GM19468 (cell line): ENCODE measurements around the gene MYO7B.

ENCODE experiments used
- ATAC-seq: cut with Tn5 transposase; IDR thresholded peaks from one replicate; pipeline ENCODE4 v1.9.1; 2021; ENCODE audit warnings: mild to moderate bottlenecking, moderate library complexity, moderate number of reproducible peaks; ENCODE audit not compliant: unreplicated experiment; ENCODE audit errors: extremely low read depth

The MYO7B gene

DNA sequence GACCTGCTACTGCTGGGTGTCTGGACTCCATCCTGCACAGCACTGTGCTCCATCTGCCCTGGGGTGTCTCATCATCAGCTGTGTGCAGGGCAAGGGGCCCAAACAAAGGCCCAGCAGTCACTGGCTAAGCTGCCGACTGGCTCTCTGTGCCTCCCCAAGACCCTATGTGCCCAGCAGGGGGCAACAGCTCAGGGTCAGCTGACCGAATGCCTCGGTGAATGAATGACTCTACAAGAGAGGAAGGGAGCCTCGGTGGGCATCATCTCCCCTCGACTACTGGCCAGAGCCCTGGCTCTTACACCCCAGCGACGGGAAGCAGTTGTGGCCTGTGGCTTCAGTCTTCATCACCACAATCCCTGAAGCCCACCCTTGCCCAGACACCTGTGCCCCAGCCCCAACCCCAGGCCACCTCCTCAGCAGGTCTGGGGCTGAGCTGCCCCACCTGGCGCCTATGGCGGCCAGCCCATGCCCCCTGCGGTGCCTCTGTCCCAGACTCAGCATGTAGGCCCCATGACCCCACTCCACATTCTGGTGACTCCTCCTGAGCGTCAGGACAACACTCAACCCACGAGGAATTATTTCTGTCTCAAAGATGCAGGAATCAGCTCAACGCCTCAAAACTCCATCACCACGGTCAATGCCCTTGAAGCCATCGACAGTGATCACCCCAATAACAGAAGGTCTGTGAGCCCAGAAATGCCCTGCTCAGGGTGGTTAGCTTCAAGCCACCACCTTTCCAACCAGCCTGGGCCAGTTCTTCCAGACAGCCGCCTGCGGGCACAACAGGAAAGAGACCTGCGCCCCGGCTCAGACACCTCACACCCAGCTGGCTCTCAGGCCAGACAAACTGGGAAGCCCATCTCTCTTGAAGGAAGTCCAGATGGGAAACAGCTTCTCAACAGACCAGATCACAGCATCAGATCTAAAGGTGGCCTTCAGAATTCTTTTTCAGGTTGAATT, 108.9 kb downstream of the MYO7B start:
- ATAC-seq: no peak

GRCh38 chr2:127645026-127645394, 109.5 kb downstream of the MYO7B start:
- no peak for ATAC-seq

GRCh38 chr2:127645395-127646291, 110.2 kb downstream of the MYO7B start, which contains the start of gene GPR17:
Gene GPR17, plus strand, starts transcription at chr2:127646153. Its CDS starts 4,583 bp downstream, at chr2:127650736.
- ATAC-seq: no peak

DNA sequence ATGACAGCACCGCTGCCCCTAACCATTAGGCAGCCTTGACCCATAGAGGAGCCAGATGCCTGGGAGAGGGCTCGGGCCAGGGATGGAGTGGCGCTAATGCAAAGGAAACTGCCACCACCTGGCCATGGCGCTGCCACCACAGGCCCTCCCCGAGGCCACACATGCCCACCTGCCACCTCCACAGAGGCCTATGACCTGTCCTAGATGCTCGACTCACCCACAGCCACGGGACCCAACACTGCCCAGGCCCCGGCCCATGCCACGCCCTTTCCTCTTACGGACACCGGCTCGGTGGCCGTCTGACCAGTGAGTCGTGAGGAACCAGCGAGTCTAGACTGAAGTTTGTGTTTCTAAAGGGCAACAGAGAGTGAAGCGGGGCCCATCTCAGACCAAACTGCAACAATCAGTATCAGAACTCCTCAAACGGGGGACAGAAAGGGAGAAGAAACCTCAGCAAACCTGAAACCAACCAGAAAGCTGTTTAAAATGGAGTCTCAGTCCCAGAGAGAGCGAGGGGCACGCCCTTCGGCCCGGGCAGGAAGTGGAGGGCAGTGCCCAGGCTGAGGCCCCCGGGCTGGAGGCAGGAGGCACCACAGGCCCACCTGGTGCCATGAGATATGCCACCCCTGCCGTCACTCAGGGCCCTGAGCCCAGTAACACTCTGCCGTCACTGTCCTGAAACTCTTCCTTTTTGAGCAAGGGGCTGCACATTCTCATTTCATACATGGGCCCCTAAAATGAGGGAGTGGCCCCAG, 111.2 kb downstream of the MYO7B start:
- ATAC-seq: no peak

DNA sequence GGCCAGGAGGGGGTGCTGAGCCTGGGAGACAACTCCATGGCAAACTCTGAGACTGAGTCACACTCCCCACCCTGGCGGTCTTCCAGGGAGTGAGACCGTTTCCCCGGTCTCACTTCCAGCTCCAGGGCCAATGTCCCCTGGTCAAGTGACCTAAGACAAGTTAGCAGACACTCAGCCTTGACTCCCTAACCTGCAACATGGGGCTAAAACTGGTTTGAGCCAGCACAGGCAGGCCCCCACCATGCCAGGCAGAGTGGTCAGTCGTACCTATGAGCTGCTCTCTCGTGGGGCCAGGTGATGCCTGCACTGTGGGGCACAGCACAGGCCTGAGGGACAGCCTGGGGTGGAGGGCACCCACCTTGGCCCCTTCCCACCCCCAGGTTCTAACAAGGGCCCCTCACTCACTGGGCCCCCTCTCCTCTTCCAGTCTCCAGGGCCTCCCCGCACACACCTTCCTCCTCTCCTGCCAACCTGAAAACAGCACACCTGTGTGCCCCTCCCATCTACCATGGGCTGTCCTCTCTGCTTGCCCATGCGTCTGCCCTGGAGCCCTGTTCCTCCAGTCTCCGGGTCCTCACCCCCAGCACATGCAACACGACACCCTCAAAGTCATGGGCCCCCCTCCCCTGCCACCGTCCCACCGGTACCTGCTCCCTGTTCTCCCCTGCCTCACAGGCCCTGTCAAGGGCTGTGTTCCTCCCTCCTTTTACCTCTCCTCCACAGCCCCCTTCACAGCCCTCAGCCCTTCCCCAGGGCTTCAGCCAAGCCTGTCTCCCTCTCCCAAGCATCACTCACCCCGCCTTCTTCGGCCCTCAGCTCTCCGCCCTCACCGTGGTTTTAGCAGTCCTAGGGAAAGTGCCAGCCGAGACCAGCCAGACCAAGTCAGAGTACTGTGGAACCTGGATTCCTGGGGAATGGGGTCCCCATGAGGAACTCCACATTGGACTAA, 112.0 kb downstream of the MYO7B start:
- ATAC-seq: no peak

DNA sequence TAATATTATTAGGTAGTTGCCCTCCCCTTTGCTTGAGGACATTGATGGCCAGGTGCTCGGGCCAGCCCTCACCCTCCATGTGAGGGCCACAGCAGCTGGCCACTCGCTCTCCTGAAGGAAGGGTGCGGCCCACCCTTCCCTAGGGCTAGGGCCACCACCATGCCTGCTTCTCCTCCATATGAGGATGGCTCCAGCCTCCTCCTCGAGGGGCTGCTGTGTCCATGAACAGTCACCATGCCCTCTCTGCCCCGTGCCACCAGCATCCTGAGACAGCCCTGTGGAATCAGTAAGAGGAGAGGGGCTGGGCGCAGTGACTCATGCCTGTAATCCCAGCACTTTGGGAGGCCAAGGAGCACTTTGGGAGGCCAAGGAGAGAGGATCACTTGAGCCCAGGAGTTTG, 112.8 kb downstream of the MYO7B start:
- ATAC-seq: no peak

GRCh38 chr2:127649100-127649611, 113.7 kb downstream of the MYO7B start:
- ATAC-seq: no peak

DNA sequence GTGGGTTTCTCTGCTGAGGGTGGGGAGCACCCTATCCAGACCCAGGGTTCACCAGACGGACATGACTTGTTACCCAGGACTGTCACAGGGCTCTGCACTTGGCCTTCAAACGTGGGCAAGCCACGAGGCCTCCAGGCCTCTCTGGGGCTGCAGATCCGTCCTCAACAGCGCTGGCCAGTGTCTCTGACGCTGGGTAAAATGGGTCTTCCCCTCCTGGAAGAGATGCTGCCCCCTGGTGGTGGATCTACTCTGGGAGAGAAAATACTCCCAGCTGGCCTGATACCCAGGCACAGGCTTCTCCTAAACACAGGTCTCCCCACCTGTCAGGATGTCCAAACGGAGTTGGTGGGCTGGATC, 114.2 kb downstream of the MYO7B start:
- ATAC-seq: no peak

GRCh38 chr2:127650041-127650784, 114.7 kb downstream of the MYO7B start:
- ATAC-seq: no peak

GRCh38 chr2:127650785-127651380, 115.4 kb downstream of the MYO7B start:
- ATAC-seq: no peak

GRCh38 chr2:127651381-127651809, 115.9 kb downstream of the MYO7B start:
- ATAC-seq: no peak

DNA sequence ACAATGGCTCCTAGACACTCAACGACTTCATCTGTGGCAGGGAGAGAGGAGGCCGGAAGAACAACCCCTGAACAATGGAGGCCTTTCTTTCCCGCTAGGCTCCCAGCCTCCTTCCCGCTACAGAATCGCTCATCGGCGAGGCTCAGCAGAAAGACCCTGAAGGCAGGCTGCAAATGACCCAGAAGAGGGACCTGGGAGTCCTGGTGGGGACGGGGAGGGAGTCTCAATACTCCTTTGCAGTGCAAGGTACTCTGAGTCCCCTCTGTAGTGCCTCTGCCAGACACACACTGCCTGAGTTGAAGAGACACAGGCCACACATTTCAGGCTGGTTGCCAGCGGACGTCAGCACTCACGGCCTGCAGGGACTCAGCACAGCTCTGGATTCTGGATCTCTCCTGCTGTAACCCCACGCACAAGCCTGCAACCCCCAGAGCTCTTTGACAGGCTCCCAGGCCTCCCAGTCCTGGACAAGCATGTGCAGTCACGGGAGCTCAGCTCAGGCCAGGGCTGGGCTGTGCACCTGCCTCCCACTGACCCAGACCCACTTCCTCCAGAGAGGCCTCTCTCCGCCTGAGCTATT, 116.6 kb downstream of the MYO7B start:
- no peak for ATAC-seq

DNA sequence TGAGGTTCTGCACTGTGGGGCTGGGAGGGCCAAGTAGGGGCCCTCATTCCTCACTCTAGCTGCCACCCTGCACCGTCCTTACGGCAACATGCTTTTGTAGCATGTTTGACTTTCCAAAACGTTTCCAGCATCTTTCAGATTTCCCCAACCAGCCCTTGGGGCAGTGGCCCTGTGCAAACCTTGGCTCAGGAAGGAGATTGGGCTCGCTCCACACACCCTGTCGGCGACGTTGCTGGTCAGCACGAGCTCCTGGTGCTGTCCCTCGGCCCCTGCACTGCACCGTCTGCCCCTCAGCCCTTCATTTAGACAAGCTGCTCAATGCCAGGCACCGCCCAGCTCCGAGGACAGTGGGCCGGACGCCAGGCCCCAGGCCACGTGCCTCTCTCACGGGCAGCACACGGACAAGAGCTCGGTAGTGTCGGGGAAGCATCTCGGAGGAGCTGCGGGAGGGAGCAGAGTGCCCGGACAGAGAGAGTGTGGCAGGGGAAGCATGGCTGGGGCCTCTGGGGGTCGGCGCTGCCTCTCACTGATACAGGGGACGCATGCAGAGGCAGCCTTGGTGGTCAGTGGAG, 117.4 kb downstream of the MYO7B start:
- ATAC-seq: no peak

- ATAC-seq: no peak
These were observed 118.1 kb downstream of the MYO7B start for GRCh38 chr2:127653421-127654083.

- no peak for ATAC-seq
These were observed 118.8 kb downstream of the MYO7B start for GRCh38 chr2:127654084-127654837.

DNA sequence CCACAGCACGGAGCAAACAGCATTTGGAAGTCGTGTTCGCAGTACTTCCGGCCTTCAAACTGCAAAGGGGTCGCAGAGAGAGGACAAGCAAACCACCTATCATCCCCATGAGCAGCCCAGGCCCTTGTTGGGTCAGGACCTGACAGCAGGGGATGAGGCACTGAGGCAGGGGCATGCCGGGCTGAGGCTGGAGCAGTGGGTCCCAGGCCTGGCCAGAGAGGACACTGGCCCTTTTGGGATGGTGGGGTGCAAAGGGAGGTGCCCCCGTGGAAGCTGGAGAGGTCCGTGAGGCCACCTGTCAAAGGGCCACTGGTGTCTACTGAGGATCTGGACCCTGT, 119.3 kb downstream of the MYO7B start:
- ATAC-seq: no peak
